Measurements from ENCODE around the gene COL26A1. TPM values are rescaled to one million over a fixed set of nuclear protein-coding genes. Genes with fewer than 3 reads are reported as not detected.
"Not testable (repeated sequence)": the region's sequence is repeated elsewhere in the genome, so short reads cannot be mapped to it uniquely, and the experiment has no call there.

Gene COL26A1
- total and polyA plus RNA-seq, 8 donors, result 0.20 to 0.55 (median 0.31) TPM; not detected in 5

- Histone ChIP-seq H3K27me3 (peaks cover 0 to 49% (median 0%) of the 10 kb centered on the region in 3 donors), H3K27ac (no peak overlapping the region), H3K9me3 (no peaks in the 10 kb centered on the region), H3K4me1 (peaks cover 0 to 4% (median 0%) of the 10 kb centered on the region in 4 donors), H3K36me3 (no peaks in the 10 kb centered on the region), H3K4me3 (no peak overlapping the region)
- TF ChIP-seq CTCF (IDR thresholded peaks at IDR 0.05) (no peak), EP300 (IDR thresholded peaks at IDR 0.05) (no peak), POLR2AphosphoS5 (IDR thresholded peaks at IDR 0.05) (no peak), POLR2A (IDR thresholded peaks at IDR 0.05) (no peak)
- intact Hi-C loops (cut with DNase I; ENCODE audit: low total_unique reads), result no loop called here
- 21 to 39% (median 31%) methylated on average over 9 to 10 of the region's 10 CpGs for WGBS, 5 donors
- DNase-seq, result peak in 1 of 2 donors; percentile 55
Measured at GRCh38 chr7:101488826-101489572, 126.3 kb downstream of the COL26A1 start.

- intact Hi-C loops (cut with DNase I; ENCODE audit: low total_unique reads); H3K36me3 ChIP-seq; DNase-seq; H3K9me3 ChIP-seq; H3K27ac ChIP-seq; H3K4me1 ChIP-seq; H3K4me3 ChIP-seq: not testable (repeated sequence)
- H3K27me3 ChIP-seq, result peaks cover 0 to 46% (median 0%) of the 10 kb centered on the region in 3 donors
- 85 to 94% (median 88%) methylated on average over 9 of the region's 9 CpGs for WGBS, 5 donors
Measured at GRCh38 chr7:101490439-101490838, 127.8 kb downstream of the COL26A1 start.

GRCh38 chr7:101491442-101491841 lies 128.8 kb downstream of the COL26A1 start:
- H3K9me3 ChIP-seq; DNase-seq; intact Hi-C loops (cut with DNase I; ENCODE audit: low total_unique reads); H3K27ac ChIP-seq; H3K4me3 ChIP-seq; H3K36me3 ChIP-seq; H3K4me1 ChIP-seq: not testable (repeated sequence)
- H3K27me3 ChIP-seq, result peaks cover 0 to 45% (median 0%) of the 10 kb centered on the region in 3 donors
- WGBS, 5 donors, result 72 to 93% (median 86%) methylated on average over 4 of the region's 4 CpGs

GRCh38 chr7:101494602-101495329 lies 132.1 kb downstream of the COL26A1 start:
- no peak overlapping the region for H3K27ac ChIP-seq
- H3K27me3 ChIP-seq, result peaks cover 0 to 33% (median 0%) of the 10 kb centered on the region in 3 donors
- no peak for DNase-seq
- WGBS, 5 donors, result 45 to 56% (median 54%) methylated on average over 13 to 15 of the region's 15 CpGs
- H3K36me3 ChIP-seq, result no peaks in the 10 kb centered on the region
- no peaks in the 10 kb centered on the region for H3K9me3 ChIP-seq
- no peaks in the 10 kb centered on the region for H3K4me1 ChIP-seq
- intact Hi-C loops (cut with DNase I; ENCODE audit: low total_unique reads), result no loop called here
- H3K4me3 ChIP-seq, result no peak overlapping the region
- TF ChIP-seq POLR2A (IDR thresholded peaks at IDR 0.05) (no peak), POLR2AphosphoS5 (IDR thresholded peaks at IDR 0.05) (no peak), EP300 (IDR thresholded peaks at IDR 0.05) (no peak), CTCF (IDR thresholded peaks at IDR 0.05) (no peak)

- no peak for DNase-seq
- Histone ChIP-seq H3K27me3 (peaks cover 0 to 22% (median 0%) of the 10 kb centered on the region in 3 donors), H3K4me3 (no peak overlapping the region), H3K27ac (no peak overlapping the region), H3K36me3 (no peaks in the 10 kb centered on the region), H3K4me1 (no peaks in the 10 kb centered on the region), H3K9me3 (no peaks in the 10 kb centered on the region)
- intact Hi-C loops (cut with DNase I; ENCODE audit: low total_unique reads), result no loop called here
- WGBS, 5 donors, result 75 to 88% (median 80%) methylated on average over 8 of the region's 8 CpGs
- TF ChIP-seq POLR2AphosphoS5 (IDR thresholded peaks at IDR 0.05) (no peak), CTCF (IDR thresholded peaks at IDR 0.05) (no peak), EP300 (IDR thresholded peaks at IDR 0.05) (no peak), POLR2A (IDR thresholded peaks at IDR 0.05) (no peak)
Measured at GRCh38 chr7:101496017-101496416, 133.3 kb downstream of the COL26A1 start.

Data from stomach (tissue), 9 donors.